Ovary (tissue), 3 donors: ENCODE results near the gene ARSG.

Experiments
- EP300 ChIP-seq: sonication (generic); formaldehyde crosslinking; IDR thresholded peaks from one replicate; pipeline ENCODE4 v1.6.1; 2017; ENCODE audit warnings: antibody characterized with exemption
- POLR2A ChIP-seq: fragments of 450-650 bp; IDR thresholded peaks from one replicate; pipeline ENCODE4 v1.6.1; 2017; ENCODE audit warnings: antibody characterized with exemption, mild to moderate bottlenecking, moderate library complexity
- TF ChIP-seq, protein P1 (sequence below), 3 donors: fragments of 450-650 bp in 2 of 3; fragments of 200-600 bp in 1 of 3; IDR thresholded peaks; one replicate each; pipeline versions ENCODE4 v1.5.1 to v1.8.0; 2016 to 2022; ENCODE audit warnings: antibody characterized with exemption in 3 of 3, mild to moderate bottlenecking in 1 of 3
- donor health status: DM: no; HTN: no; CAD: no.

DNA sequence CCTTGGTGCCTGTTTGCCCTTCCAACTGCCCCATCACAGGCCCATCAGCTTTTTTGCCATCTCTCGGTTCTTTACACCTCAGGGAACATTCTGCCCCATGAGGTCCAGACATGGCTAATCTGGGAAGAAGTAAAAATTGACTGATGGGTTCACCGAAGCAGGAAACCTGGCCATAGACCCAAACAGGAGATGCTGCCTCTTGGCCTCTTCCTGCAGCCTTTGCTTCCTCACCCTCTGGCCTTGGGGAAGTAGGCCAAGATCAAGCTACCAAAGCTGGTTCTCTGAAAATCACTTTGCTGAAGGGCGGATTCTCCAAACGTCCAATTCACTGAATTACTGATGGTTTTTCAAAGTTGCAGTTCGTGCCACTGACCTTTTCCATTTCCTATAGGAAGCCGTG lies 56.1 kb downstream of the ARSG start:
- TF ChIP-seq POLR2A (no peak), EP300 (no peak)
- TF ChIP-seq, protein P1, sequence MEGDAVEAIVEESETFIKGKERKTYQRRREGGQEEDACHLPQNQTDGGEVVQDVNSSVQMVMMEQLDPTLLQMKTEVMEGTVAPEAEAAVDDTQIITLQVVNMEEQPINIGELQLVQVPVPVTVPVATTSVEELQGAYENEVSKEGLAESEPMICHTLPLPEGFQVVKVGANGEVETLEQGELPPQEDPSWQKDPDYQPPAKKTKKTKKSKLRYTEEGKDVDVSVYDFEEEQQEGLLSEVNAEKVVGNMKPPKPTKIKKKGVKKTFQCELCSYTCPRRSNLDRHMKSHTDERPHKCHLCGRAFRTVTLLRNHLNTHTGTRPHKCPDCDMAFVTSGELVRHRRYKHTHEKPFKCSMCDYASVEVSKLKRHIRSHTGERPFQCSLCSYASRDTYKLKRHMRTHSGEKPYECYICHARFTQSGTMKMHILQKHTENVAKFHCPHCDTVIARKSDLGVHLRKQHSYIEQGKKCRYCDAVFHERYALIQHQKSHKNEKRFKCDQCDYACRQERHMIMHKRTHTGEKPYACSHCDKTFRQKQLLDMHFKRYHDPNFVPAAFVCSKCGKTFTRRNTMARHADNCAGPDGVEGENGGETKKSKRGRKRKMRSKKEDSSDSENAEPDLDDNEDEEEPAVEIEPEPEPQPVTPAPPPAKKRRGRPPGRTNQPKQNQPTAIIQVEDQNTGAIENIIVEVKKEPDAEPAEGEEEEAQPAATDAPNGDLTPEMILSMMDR (IDR thresholded peaks at IDR 0.05): no peak
